Measurements from ENCODE around the gene CNTN5. TPM values are rescaled to one million over a fixed set of nuclear protein-coding genes. Genes with fewer than 3 reads are reported as not detected.

The CNTN5 gene
- total RNA-seq, 1 donor from 2014 or later: 17.7 TPM

DNA sequence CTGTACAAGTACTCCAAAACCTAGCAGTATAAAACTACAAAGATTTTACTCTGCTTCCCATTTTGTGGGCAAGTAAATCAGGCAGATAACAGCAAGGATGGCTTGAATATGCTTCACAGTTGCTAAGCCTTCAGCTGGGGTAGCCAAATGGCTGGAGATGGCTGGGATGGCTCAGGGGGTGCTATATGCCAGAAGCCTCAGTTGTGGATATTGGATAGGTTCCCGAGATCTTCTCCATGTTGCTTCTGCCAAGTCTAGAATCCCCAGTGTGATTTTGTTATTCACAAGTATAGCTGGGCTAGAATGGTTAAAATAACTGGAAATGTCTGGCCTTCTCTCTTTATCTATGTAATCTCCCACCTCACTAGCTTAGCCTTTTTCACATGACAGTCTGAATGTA is 1194.0 kb downstream of the CNTN5 start:
- Mint-ChIP-seq H3K36me3 (no peaks in the 10 kb centered on the region), H3K4me3 (no peak overlapping the region), H3K9me3 (no peaks in the 10 kb centered on the region), H3K27me3 (ENCODE audit: low read depth) (no peaks in the 10 kb centered on the region), H3K4me1 (peaks cover 4% of the 10 kb centered on the region), H3K27ac (no peak overlapping the region)
- TF ChIP-seq, protein P1, sequence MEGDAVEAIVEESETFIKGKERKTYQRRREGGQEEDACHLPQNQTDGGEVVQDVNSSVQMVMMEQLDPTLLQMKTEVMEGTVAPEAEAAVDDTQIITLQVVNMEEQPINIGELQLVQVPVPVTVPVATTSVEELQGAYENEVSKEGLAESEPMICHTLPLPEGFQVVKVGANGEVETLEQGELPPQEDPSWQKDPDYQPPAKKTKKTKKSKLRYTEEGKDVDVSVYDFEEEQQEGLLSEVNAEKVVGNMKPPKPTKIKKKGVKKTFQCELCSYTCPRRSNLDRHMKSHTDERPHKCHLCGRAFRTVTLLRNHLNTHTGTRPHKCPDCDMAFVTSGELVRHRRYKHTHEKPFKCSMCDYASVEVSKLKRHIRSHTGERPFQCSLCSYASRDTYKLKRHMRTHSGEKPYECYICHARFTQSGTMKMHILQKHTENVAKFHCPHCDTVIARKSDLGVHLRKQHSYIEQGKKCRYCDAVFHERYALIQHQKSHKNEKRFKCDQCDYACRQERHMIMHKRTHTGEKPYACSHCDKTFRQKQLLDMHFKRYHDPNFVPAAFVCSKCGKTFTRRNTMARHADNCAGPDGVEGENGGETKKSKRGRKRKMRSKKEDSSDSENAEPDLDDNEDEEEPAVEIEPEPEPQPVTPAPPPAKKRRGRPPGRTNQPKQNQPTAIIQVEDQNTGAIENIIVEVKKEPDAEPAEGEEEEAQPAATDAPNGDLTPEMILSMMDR (IDR thresholded peaks at IDR 0.05; ENCODE audit: unreplicated experiment): no peak
- DNase-seq (ENCODE audit: low spot score in 2 of 2, unreplicated experiment in 2 of 2): no peak

DNA sequence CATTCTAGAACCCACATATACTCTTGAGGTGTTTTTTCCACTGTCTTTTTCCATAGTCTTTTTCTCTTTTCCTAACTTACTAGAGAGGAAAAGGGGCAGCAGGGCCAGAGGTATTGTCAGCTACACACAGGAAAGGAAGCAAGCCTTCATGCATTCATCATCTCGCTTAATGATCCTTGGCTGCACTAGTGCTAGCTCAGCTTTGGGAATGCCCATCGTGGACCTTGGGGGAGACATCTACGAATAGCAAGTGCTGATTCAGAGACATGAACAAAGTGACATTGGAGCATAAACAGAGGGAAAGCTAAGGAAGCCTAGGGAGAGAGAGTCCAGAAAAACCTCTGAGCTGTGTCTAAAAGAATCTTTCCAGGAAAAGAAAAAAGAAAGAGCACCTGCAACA is 1200.1 kb downstream of the CNTN5 start:
- Mint-ChIP-seq H3K4me3 (no peak overlapping the region), H3K4me1 (peaks cover 42% of the 10 kb centered on the region), H3K36me3 (no peaks in the 10 kb centered on the region), H3K27ac (peak overlapping the region; percentile 7), H3K27me3 (ENCODE audit: low read depth) (peaks cover 3% of the 10 kb centered on the region), H3K9me3 (no peaks in the 10 kb centered on the region)
- no peak for DNase-seq (ENCODE audit: low spot score in 2 of 2, unreplicated experiment in 2 of 2)
- TF ChIP-seq, protein P1 (IDR thresholded peaks at IDR 0.05; ENCODE audit: unreplicated experiment): no peak

DNA sequence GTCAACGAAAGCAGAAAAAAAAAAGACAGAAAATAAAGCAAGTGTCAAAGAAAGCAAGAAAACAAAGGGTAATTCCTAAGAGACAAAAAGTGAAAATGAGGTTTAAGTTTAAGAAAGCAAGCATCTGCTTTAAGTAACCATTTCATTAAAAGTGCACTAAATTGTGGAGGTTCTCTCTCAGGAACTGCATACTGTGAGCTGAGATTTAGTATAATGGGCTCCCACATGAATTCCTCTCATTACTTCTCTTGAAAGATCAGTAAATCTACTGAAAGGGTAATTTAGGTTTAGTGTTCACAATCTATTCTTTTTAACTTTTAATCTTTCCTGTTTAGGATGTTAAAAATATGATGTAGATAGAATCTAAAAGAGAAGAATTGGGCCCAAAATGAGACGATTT is 1201.0 kb downstream of the CNTN5 start:
- TF ChIP-seq, protein P1 (IDR thresholded peaks at IDR 0.05; ENCODE audit: unreplicated experiment): no peak
- Mint-ChIP-seq H3K4me1 (peaks cover 48% of the 10 kb centered on the region), H3K9me3 (no peaks in the 10 kb centered on the region), H3K27me3 (ENCODE audit: low read depth) (peaks cover 4% of the 10 kb centered on the region), H3K27ac (peak overlapping the region; percentile 47), H3K36me3 (no peaks in the 10 kb centered on the region), H3K4me3 (no peak overlapping the region)
- DNase-seq (ENCODE audit: low spot score in 2 of 2, unreplicated experiment in 2 of 2): no peak

DNA sequence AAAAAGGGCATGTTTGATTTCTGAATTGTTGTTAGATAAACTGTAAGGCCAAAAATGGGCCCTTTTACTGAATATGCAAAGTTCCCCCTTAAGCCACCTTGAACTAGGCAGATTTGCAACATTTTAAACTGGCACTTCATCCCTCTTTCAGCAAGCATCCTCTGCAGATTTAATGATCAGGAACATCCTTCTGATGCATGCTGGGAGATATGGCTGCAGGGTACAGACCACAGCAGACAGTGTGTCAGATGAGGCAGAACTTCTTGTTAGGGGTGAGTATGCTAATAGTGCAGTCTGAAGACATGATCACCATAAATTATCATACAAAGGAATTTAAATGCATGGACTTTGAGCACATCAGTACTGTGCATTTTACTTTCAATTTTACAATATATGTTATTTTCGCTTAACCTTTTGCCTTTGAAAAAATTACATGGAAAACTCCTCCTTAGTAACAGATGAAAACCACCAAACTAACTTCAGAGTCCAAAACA is 1203.8 kb downstream of the CNTN5 start:
- TF ChIP-seq, protein P1 (IDR thresholded peaks at IDR 0.05; ENCODE audit: unreplicated experiment): no peak
- H3K9me3 Mint-ChIP-seq: no peaks in the 10 kb centered on the region
- DNase-seq (ENCODE audit: low spot score in 2 of 2, unreplicated experiment in 2 of 2): no peak
- H3K36me3 Mint-ChIP-seq: no peaks in the 10 kb centered on the region
- peaks cover 6% of the 10 kb centered on the region for H3K27me3 Mint-ChIP-seq (ENCODE audit: low read depth)
- no peak overlapping the region for H3K27ac Mint-ChIP-seq
- H3K4me3 Mint-ChIP-seq: no peak overlapping the region
- peaks cover 52% of the 10 kb centered on the region for H3K4me1 Mint-ChIP-seq

DNA sequence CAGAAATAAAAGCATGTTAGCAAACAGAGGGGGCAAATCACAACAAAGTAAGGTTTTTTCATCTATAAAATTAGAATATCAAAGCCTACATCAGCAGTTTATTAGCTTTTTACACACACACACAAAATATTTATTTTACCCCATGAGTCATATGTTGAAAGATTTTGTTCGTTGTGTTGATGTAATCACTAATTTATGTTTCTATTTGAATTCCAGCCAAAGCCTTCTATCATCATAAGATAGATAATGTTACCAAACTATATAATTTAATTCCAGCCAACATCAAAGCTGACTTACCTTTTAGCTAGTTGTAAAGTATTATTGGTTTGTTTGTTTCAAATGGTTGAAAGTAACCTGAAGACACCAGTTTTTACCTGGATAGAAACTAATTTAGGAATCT is 1208.3 kb downstream of the CNTN5 start:
- no peaks in the 10 kb centered on the region for H3K36me3 Mint-ChIP-seq

More for the DNA sequence above, 1208.3 kb downstream of the CNTN5 start:
- Mint-ChIP-seq H3K27me3 (ENCODE audit: low read depth) (peaks cover 12% of the 10 kb centered on the region), H3K9me3 (peaks cover 8% of the 10 kb centered on the region), H3K27ac (no peak overlapping the region), H3K4me1 (peaks cover 17% of the 10 kb centered on the region), H3K4me3 (no peak overlapping the region)
- TF ChIP-seq, protein P1 (IDR thresholded peaks at IDR 0.05; ENCODE audit: unreplicated experiment): no peak
- DNase-seq (ENCODE audit: low spot score in 2 of 2, unreplicated experiment in 2 of 2): no peak
